HG02943 (cell line): ENCODE results near the gene LUC7L.

Experiments used
- ATAC-seq: cut with Tn5 transposase; IDR thresholded peaks from one replicate; pipeline ENCODE4 v1.9.1; 2021; ENCODE audit warnings: mild to moderate bottlenecking, low read depth, moderate library complexity; ENCODE audit not compliant: unreplicated experiment

Gene LUC7L

DNA sequence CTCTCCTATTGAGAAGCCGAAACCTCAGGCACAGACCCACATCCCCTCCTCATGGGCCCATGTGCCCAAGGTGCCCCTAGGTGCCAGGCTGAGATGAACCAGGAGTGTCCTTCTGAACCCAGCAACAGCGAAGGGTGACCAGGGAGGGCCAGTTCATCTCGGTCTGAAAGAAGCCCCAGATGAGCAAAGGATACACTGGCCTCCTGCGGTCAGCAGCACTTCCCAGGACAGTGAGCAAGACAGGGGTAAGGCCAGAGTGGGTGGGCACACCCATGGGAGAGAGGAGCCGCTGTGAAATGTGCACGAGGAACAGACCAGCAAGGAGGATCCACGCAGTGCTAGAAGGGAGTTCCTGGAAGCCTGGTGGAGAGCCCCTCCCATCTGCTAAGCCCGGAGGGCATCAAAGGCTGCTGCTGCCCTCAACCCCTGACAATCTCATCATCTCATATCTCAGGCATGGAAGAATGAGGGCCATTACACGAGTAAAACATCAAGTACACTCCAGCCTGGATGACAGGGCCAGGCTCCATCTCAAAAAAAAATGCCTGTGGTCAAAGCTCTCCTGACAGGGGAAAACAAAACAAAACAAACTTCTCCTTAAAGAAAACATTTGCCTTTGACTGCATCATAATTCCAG, 80.1 kb downstream of the LUC7L start:
- ATAC-seq: no peak

DNA sequence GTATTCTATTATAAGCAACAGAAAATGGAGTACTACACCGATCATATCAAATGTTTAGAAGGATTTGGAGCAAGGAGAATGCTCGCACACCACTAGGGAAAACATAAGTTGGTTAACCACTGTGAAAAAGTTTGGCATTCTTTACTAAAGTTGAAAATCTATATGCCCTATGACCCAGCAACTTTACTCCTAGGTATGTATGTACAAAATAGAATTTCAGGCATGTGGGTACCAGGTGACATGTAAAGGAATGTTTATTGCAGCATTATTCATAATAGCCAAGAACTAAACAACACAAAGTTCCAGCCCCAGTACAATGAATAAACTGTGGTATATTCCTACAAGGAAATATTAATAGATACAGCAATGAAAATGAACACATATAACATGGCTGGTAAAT, 82.6 kb downstream of the LUC7L start:
- ATAC-seq: no peak

DNA sequence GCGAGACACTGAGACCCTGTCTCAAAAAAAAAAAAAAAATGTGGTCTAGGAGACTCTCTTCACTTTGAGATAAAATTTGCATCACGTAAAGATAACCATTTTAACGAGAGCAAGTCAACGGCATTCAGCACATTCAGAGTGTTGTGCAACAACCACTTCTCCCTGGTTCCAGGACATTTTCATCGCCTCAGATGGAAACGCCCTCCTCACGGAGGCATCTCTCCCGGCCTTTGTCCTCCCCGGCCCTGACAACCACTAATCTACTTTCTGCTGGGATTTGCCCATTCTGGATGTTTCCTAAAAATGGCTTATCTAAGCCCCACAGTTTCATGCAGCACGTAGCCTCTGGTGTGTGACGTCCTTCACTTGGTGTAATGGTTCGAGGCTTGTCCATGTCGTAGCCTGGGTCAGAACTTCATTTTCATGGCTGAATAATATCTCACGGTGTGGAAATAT, 84.4 kb downstream of the LUC7L start:
- no peak for ATAC-seq

DNA sequence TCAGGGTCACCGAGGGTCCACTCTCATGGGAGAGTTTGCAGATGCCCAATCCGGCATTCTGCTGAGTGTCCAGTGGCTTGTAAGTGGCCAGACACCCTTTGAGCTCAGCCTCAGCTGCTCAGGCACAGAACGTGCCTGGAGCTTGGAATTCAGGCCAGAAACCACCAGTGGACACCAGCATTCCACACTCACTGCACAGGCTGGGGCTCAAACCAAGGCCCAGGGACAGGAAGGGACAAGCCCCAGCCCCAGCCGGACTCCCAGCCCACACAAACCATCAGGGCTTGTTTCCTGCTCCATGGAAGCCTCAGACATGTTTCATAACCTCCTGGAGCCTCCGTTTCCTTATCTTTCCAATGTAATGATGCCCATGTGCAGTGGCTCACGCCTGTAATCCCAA, 85.8 kb downstream of the LUC7L start:
- no peak for ATAC-seq

DNA sequence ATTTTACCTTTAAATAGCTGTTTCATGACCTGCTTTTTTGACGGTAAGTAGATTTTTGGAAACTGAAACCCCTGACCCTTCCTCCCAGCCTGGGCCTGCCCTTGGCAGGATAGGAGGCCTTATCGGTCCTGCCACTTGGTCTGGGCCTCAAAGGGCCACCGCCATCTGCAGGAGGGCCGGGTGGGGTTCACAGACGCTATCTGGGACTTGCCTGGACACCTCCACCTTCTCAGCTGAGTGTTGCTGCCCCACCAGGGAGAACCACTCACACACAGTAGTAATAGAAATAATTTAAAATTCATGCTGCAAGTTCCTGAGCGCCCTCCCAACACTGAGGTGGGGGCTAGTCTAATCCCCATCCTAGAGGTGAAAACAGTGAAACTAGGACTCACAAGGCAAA, 86.2 kb downstream of the LUC7L start:
- no peak for ATAC-seq

DNA sequence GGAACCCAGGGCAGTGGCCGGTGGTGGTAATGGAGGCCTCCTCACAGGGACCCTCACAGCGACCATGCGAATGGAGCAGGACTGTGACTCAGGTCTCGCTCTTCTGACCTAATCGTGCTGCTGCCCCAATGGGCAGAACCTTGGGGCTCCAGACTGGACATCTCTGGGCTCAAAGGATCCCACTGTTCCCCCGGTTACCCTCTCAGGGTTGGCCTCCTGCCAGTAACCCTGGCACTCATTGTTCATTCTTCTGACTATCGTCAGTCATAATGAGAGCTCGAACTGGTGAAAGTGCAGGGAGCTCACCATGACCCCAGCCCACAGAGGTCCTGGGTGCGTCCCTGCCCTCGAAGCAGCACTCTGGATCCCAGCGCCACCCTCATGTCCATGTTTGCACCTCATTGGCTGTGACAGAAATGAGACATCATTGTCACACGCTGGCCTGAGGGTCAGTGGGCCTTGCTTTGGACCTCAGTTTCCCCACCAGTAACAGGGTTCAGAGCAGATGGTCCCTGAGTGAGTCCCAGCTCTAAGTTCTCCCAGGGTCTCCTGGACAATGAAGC, 86.8 kb downstream of the LUC7L start:
- ATAC-seq: no peak

DNA sequence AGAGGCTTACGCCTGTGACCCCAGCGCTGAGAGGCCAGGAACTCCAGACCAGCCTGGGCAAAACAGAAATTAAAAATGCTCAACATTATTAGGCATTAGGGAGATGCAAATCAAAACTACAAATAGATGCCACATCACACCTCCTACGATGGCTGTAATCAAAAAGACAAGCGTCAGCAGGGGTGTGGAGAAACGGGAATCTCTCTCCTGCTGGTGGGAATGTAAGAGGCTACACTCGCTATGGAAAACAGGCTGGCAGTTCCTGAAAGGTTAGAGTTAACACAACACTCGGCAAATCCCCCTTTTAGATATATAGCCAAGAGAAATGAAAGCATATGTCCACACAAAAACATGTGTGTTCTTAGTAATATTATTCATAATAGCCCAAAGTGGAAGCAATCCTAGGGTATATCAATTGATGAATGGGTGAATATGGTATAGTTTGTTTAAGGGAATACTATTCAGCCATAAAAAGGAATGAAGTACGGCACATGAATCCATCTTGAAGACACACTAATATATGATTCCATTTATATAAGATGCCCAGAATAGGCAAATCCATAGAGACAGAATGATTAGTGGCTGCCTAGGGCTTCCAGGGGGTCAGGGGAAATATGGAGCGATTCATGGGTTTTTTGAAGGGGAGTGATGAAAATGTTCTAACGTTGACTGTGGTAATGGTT, 88.9 kb downstream of the LUC7L start:
- ATAC-seq: no peak
